K562 (cell line): ENCODE measurements around the gene ODF4. TPM values are rescaled to one million over a fixed set of nuclear protein-coding genes. Genes with fewer than 3 reads are reported as not detected.

Experiments used
- BRCA1 ChIP-seq, 2 experiments: fragments of 450-650 bp in 1 of 2; sonication (generic) in 1 of 2; formaldehyde crosslinking in 1 of 2; IDR thresholded peaks; 2 replicates each; pipeline versions ENCODE4 v1.5.0 to v1.6.1; 2017 to 2020; ENCODE audit warnings: mild to moderate bottlenecking in 1 of 2, missing genetic modification reagents in 1 of 2
- BRD4 ChIP-seq: fragments of 200-600 bp; sonication (generic); IDR thresholded peaks from 2 replicates; pipeline ENCODE4 v1.6.1; 2017; ENCODE audit warnings: inconsistent platforms
- ELF4 ChIP-seq: fragments of 450-650 bp; formaldehyde crosslinking; IDR thresholded peaks from 2 replicates; pipeline ENCODE4 v1.4.0; 2022; ENCODE audit warnings: missing genetic modification characterization
- FOXJ3 ChIP-seq: sonication (generic); formaldehyde crosslinking; IDR thresholded peaks from 2 replicates; pipeline ENCODE4 v1.4.0; 2020; ENCODE audit warnings: mild to moderate bottlenecking, missing genetic modification reagents
- MYC ChIP-seq, 2 experiments: fragments of 250-450 bp in 1 of 2; sonication (Bioruptor Pico) in 1 of 2; IDR thresholded peaks; 2 replicates each; pipeline versions ENCODE4 v1.5.1 to v1.6.1; 2012 to 2021; ENCODE audit warnings: low read depth in 2 of 2, borderline replicate concordance in 1 of 2, improper control_type of control experiment in 1 of 2, low read length in 1 of 2, mild to moderate bottlenecking in 1 of 2, moderate library complexity in 1 of 2
- NFRKB ChIP-seq: fragments of 450-650 bp; IDR thresholded peaks from 2 replicates; pipeline ENCODE4 v1.6.1; 2016; ENCODE audit warnings: low read depth
- NR2C2 ChIP-seq, 2 experiments: fragments of 200-800 bp in 1 of 2; sonication (Bioruptor generic) in 1 of 2; sonication (generic) in 1 of 2; formaldehyde crosslinking in 1 of 2; IDR thresholded peaks; 2 replicates each; pipeline versions ENCODE4 v1.6.1 to v1.8.0; 2016 to 2022; ENCODE audit warnings: mild to moderate bottlenecking in 1 of 2, missing compliant biosample characterization in 1 of 2, missing genetic modification characterization in 1 of 2, missing genetic modification reagents in 1 of 2
- POLR2G ChIP-seq: fragments of 200-400 bp; formaldehyde crosslinking; IDR thresholded peaks from 2 replicates; pipeline ENCODE4 v1.6.1; 2017; ENCODE audit warnings: low read depth, mild to moderate bottlenecking, antibody characterized with exemption, low read length, moderate library complexity
- RCOR1 ChIP-seq, 2 experiments: IDR thresholded peaks; 2 replicates each; pipeline ENCODE4 v1.6.1; 2012; ENCODE audit warnings: low read depth in 2 of 2, low read length in 2 of 2, borderline replicate concordance in 1 of 2, improper control_type of control experiment in 1 of 2
- RNF219 ChIP-seq: fragments of 250-450 bp; sonication (Bioruptor Pico); IDR thresholded peaks from 2 replicates; pipeline ENCODE4 v1.5.0; 2022; ENCODE audit warnings: mild to moderate bottlenecking
- SIN3B ChIP-seq: fragments of 450-650 bp; IDR thresholded peaks from 2 replicates; pipeline ENCODE4 v1.6.1; 2017; ENCODE audit warnings: low read depth, mild to moderate bottlenecking, moderate library complexity
- SMAD1 ChIP-seq: fragments of 150-350 bp; IDR thresholded peaks from 2 replicates; pipeline ENCODE4 v1.6.1; 2014; ENCODE audit warnings: low read length, low read depth; ENCODE audit not compliant: partially characterized antibody
- TARDBP ChIP-seq: fragments of 450-650 bp; IDR thresholded peaks from 2 replicates; pipeline ENCODE4 v1.6.1; 2016
- TFAM ChIP-seq: fragments of 250-450 bp; sonication (Bioruptor Pico); conservative IDR thresholded peaks from 2 replicates; pipeline ENCODE4 v1.5.0; 2021; ENCODE audit warnings: mild to moderate bottlenecking, moderate library complexity
- XRCC4 ChIP-seq: IDR thresholded peaks from one replicate; pipeline ENCODE4 v1.6.1; 2011; ENCODE audit not compliant: insufficient read depth, insufficient read length; ENCODE audit errors: extremely low read depth
- ZNF146 ChIP-seq: IDR thresholded peaks from one replicate; pipeline ENCODE4 v1.6.1; 2018; ENCODE audit warnings: missing compliant biosample characterization; ENCODE audit not compliant: unreplicated experiment
- ZNF41 ChIP-seq: fragments of 250-450 bp; sonication (Bioruptor Pico); conservative IDR thresholded peaks from 2 replicates; pipeline ENCODE4 v1.4.0; 2020; ENCODE audit warnings: mild to moderate bottlenecking
- ZNF561 ChIP-seq: fragments of 450-650 bp; formaldehyde crosslinking; conservative IDR thresholded peaks from 2 replicates; pipeline ENCODE4 v1.4.0; 2020; ENCODE audit warnings: mild to moderate bottlenecking, moderate library complexity
- polyA plus RNA-seq, 8 experiments: library from polyadenylated mRNA; depleted of rRNA in 4 of 8; stranded (reverse) in 5 of 8; unstranded in 3 of 8; fragments of >200 nt; fragmentation: Nextera tagmentation in 2 of 8; fragmentation: Illumina TruSeq in 1 of 8; extraction: Ambion mirVana in 2 of 8; extraction: Trizol in 1 of 8; gene quantifications; 2 replicates each; pipeline versions ENCODE4 v1.2.1 to v1.2.3, GENCODE V29; 2011 to 2014; ENCODE audit warnings: inconsistent platforms in 1 of 8, missing spikeins in 1 of 8
- total RNA-seq, 7 experiments: library from RNA; depleted of rRNA in 6 of 7; stranded (reverse); fragments of >200 nt in 6 of 7; fragmentation: Illumina TruSeq in 2 of 7; extraction: Trizol in 2 of 7; gene quantifications; 2 replicates each; pipeline versions ENCODE4 v1.2.1 to v1.2.3, GENCODE V29; 2011 to 2021; ENCODE audit warnings: low replicate concordance in 1 of 7
- TF ChIP-seq, protein P1 (sequence below): fragments of 250-450 bp; sonication (Bioruptor Pico); IDR thresholded peaks from 2 replicates; pipeline ENCODE4 v1.5.0; 2020; ENCODE audit warnings: mild to moderate bottlenecking
- TF ChIP-seq, protein P2 (sequence below): fragments of 450-650 bp; IDR thresholded peaks from 2 replicates; pipeline ENCODE4 v1.6.1; 2018; ENCODE audit not compliant: partially characterized antibody
- TF ChIP-seq, protein P3 (sequence below): sonication (generic); formaldehyde crosslinking; IDR thresholded peaks from 2 replicates; pipeline ENCODE4 v1.8.1; 2023; ENCODE audit warnings: mild to moderate bottlenecking, missing genetic modification reagents

The ODF4 gene
- total and polyA plus RNA-seq, 9 of the 15 experiments (the other 6 are each of a cell fraction or from before 2014, with no cell fraction given), result not detected

GRCh38 chr17:8382880-8383142 lies 43.2 kb downstream of the ODF4 start (continued):
- TF ChIP-seq, protein P1, sequence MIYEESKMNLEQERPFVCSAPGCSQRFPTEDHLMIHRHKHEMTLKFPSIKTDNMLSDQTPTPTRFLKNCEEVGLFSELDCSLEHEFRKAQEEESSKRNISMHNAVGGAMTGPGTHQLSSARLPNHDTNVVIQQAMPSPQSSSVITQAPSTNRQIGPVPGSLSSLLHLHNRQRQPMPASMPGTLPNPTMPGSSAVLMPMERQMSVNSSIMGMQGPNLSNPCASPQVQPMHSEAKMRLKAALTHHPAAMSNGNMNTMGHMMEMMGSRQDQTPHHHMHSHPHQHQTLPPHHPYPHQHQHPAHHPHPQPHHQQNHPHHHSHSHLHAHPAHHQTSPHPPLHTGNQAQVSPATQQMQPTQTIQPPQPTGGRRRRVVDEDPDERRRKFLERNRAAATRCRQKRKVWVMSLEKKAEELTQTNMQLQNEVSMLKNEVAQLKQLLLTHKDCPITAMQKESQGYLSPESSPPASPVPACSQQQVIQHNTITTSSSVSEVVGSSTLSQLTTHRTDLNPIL (CRISPR knock-in tag), result no peak
- TF ChIP-seq NFRKB (no peak), POLR2G (peak; percentile 88; the same call in 1 of the 2 replicates), ELF4 (CRISPR knock-in tag) (0 out of 2 replicates have a peak, but pooled peaks have one; percentile 41), NR2C2 (CRISPR knock-in tag; IDR thresholded peaks at IDR 0.05) (no peak), NR2C2 (tag; IDR thresholded peaks at IDR 0.05) (no peak), SMAD1 (peak; percentile 28), RNF219 (CRISPR knock-in tag) (no peak), XRCC4 (no peak), MYC (IDR thresholded peaks at IDR 0.05; ENCODE audit: low read depth, low read length) (no peak; the same call in 1 of the 2 replicates), MYC (CRISPR knock-in tag; IDR thresholded peaks at IDR 0.05; ENCODE audit: borderline replicate concordance, low read depth) (peak; percentile 86; the same call in 1 of the 2 replicates), ZNF146 (CRISPR knock-in tag) (no peak), FOXJ3 (CRISPR knock-in tag) (no peak), TFAM (CRISPR knock-in tag) (no peak), ZNF41 (CRISPR knock-in tag) (no peak), RCOR1 (IDR thresholded peaks at IDR 0.05; ENCODE audit: borderline replicate concordance in 1 of 2, low read depth in 2 of 2, low read length in 2 of 2) (no peak), BRCA1 (IDR thresholded peaks at IDR 0.05) (no peak), BRCA1 (CRISPR knock-in tag; IDR thresholded peaks at IDR 0.05) (no peak), TARDBP (no peak), ZNF561 (no peak), SIN3B (no peak), BRD4 (peak; percentile 92; the same call in 1 of the 2 replicates)
- TF ChIP-seq, protein P2, sequence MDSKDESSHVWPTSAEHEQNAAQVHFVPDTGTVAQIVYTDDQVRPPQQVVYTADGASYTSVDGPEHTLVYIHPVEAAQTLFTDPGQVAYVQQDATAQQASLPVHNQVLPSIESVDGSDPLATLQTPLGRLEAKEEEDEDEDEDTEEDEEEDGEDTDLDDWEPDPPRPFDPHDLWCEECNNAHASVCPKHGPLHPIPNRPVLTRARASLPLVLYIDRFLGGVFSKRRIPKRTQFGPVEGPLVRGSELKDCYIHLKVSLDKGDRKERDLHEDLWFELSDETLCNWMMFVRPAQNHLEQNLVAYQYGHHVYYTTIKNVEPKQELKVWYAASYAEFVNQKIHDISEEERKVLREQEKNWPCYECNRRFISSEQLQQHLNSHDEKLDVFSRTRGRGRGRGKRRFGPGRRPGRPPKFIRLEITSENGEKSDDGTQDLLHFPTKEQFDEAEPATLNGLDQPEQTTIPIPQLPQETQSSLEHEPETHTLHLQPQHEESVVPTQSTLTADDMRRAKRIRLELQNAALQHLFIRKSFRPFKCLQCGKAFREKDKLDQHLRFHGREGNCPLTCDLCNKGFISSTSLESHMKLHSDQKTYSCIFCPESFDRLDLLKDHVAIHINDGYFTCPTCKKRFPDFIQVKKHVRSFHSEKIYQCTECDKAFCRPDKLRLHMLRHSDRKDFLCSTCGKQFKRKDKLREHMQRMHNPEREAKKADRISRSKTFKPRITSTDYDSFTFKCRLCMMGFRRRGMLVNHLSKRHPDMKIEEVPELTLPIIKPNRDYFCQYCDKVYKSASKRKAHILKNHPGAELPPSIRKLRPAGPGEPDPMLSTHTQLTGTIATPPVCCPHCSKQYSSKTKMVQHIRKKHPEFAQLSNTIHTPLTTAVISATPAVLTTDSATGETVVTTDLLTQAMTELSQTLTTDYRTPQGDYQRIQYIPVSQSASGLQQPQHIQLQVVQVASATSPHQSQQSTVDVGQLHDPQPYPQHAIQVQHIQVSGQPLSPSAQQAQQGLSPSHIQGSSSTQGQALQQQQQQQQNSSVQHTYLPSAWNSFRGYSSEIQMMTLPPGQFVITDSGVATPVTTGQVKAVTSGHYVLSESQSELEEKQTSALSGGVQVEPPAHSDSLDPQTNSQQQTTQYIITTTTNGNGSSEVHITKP, result no peak
- TF ChIP-seq, protein P3, sequence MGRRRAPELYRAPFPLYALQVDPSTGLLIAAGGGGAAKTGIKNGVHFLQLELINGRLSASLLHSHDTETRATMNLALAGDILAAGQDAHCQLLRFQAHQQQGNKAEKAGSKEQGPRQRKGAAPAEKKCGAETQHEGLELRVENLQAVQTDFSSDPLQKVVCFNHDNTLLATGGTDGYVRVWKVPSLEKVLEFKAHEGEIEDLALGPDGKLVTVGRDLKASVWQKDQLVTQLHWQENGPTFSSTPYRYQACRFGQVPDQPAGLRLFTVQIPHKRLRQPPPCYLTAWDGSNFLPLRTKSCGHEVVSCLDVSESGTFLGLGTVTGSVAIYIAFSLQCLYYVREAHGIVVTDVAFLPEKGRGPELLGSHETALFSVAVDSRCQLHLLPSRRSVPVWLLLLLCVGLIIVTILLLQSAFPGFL, result peak; percentile 65; the same call in 1 of the 2 replicates
